H1 (cell line): Measurements from ENCODE around the gene STAC. TPM values are rescaled to one million over a fixed set of nuclear protein-coding genes. Genes with fewer than 3 reads are reported as not detected.

Experiments
- CTCF ChIA-PET: fragments of 300-600 bp; sonication (Branson Sonifier 250); formaldehyde crosslinking; loops from one replicate; lab custom pipeline; 2021; ENCODE audit not compliant: partially characterized antibody; lab: Charles Lee
- POLR2A ChIA-PET: fragments of 300-600 bp; sonication (Branson Sonifier 250); formaldehyde crosslinking; loops from one replicate; lab custom pipeline; 2021; ENCODE audit warnings: inconsistent platforms; ENCODE audit not compliant: partially characterized antibody; lab: Charles Lee
- DNase-seq, 2 experiments: peaks; one replicate each; pipeline versions ENCODE4 v3.0.0 to v3.0.0-alpha.2; 2010 to 2022; ENCODE audit warnings: low spot score in 2 of 2, low read depth in 1 of 2, mixed read lengths in 1 of 2
- FAIRE-seq: peaks from 2 replicates; lab custom pipeline; 2011; peaks lifted over from hg19 to GRCh38; lab: Jason Lieb, UNC
- H2AFZ ChIP-seq: 2 replicates; pipeline ENCODE4 v1.8.1; 2012; ENCODE audit warnings: low read length, inconsistent platforms
- H2AK5ac ChIP-seq: 2 replicates; pipeline ENCODE4 v1.6.1; 2013; ENCODE audit warnings: low read depth, low read length
- H2BK120ac ChIP-seq: replicated peaks from 2 replicates; pipeline ENCODE3; 2013; ENCODE audit warnings: low read depth, low read length, inconsistent platforms
- H2BK12ac ChIP-seq: 2 replicates; pipeline ENCODE4 v1.6.1; 2013; ENCODE audit warnings: low read depth, low read length
- H2BK15ac ChIP-seq: 2 replicates; pipeline ENCODE4 v1.6.1; 2013; ENCODE audit warnings: low read length
- H2BK20ac ChIP-seq: 2 replicates; pipeline ENCODE4 v1.6.1; 2013; ENCODE audit warnings: low read length
- H2BK5ac ChIP-seq: 2 replicates; pipeline ENCODE4 v1.6.1; 2013; ENCODE audit warnings: low read depth, low read length
- H3K14ac ChIP-seq: 2 replicates; pipeline ENCODE4 v1.6.1; 2013; ENCODE audit warnings: inconsistent platforms; ENCODE audit not compliant: insufficient read length
- H3K18ac ChIP-seq: 2 replicates; pipeline ENCODE4 v1.6.1; 2013; ENCODE audit warnings: low read length; ENCODE audit errors: extremely low read depth
- H3K23ac ChIP-seq: 2 replicates; pipeline ENCODE4 v1.6.1; 2013; ENCODE audit warnings: inconsistent platforms; ENCODE audit not compliant: insufficient read length
- H3K23me2 ChIP-seq: 2 replicates; pipeline ENCODE4 v1.6.1; 2013; ENCODE audit warnings: low read depth, low read length
- H3K27ac ChIP-seq: 2 replicates; pipeline ENCODE4 v1.6.1; 2011; ENCODE audit warnings: low read depth, low read length, inconsistent platforms
- H3K27me3 ChIP-seq, 4 experiments: replicated peaks in 1 of 4; 1 replicate in 1 of 4; 2 replicates in 3 of 4; pipeline versions ENCODE4 v1.6.1 to v1.8.1; 2011 to 2013; ENCODE audit warnings: low read length in 3 of 4, mild to moderate bottlenecking in 3 of 4, inconsistent platforms in 2 of 4, mixed read lengths in 2 of 4, moderate library complexity in 1 of 4; ENCODE audit not compliant: control insufficient read depth in 3 of 4, insufficient read depth in 3 of 4; ENCODE audit errors: extremely low read depth in 1 of 4
- H3K36me3 ChIP-seq, 4 experiments: 2 replicates each; pipeline versions ENCODE4 v1.6.1 to v1.8.1; 2011 to 2013; ENCODE audit warnings: mild to moderate bottlenecking in 4 of 4, low read length in 3 of 4, moderate library complexity in 2 of 4, control low read depth in 1 of 4, inconsistent platforms in 1 of 4; ENCODE audit not compliant: insufficient read depth in 4 of 4, control insufficient read depth in 2 of 4
- H3K4ac ChIP-seq: replicated peaks from 2 replicates; pipeline ENCODE3; 2013; ENCODE audit warnings: low read length, low read depth, mixed read lengths, inconsistent platforms; ENCODE audit not compliant: insufficient read length
- H3K4me1 ChIP-seq, 4 experiments: replicated peaks in 1 of 4; 1 replicate in 1 of 4; 2 replicates in 3 of 4; pipeline versions ENCODE4 v1.6.1 to v1.8.1; 2011 to 2013; ENCODE audit warnings: low read length in 3 of 4, inconsistent platforms in 2 of 4, mixed read lengths in 1 of 4; ENCODE audit not compliant: insufficient read depth in 4 of 4, control insufficient read depth in 3 of 4
- H3K4me2 ChIP-seq, 2 experiments: 2 replicates each; pipeline versions ENCODE4 v1.6.1 to v1.8.1; 2011 to 2013; ENCODE audit warnings: low read depth in 2 of 2, low read length in 2 of 2, control low read depth in 1 of 2, inconsistent platforms in 1 of 2, mild to moderate bottlenecking in 1 of 2; ENCODE audit not compliant: insufficient read depth in 1 of 2
- H3K4me3 ChIP-seq, 4 experiments: fragments of 200-600, 300-600 bp in 1 of 4; sonication (generic), shearing (Covaris generic), sonication (Bioruptor Twin) in 1 of 4; 2 replicates each; pipeline versions ENCODE4 v1.5.1 to v1.8.1; 2011 to 2016; ENCODE audit warnings: low read length in 4 of 4, low read depth in 3 of 4, control low read depth in 2 of 4, inconsistent platforms in 2 of 4, mild to moderate bottlenecking in 2 of 4, mixed read lengths in 1 of 4, moderate library complexity in 1 of 4; ENCODE audit not compliant: insufficient read depth in 2 of 4; ENCODE audit errors: extremely low read depth in 1 of 4
- H3K56ac ChIP-seq: replicated peaks from 2 replicates; pipeline ENCODE3; 2013; ENCODE audit warnings: low read depth, mild to moderate bottlenecking, mixed read lengths, low read length, inconsistent platforms; ENCODE audit not compliant: insufficient read length
- H3K79me1 ChIP-seq: 2 replicates; pipeline ENCODE4 v1.6.1; 2013; ENCODE audit warnings: low read depth, low read length, control low read depth
- H3K79me2 ChIP-seq, 2 experiments: 2 replicates each; pipeline versions ENCODE4 v1.6.1 to v1.8.1; 2012 to 2013; ENCODE audit warnings: low read length in 2 of 2, mild to moderate bottlenecking in 2 of 2, inconsistent platforms in 1 of 2; ENCODE audit not compliant: insufficient read depth in 2 of 2, control insufficient read depth in 1 of 2
- H3K9ac ChIP-seq, 4 experiments: replicated peaks in 1 of 4; 1 replicate in 1 of 4; 2 replicates in 3 of 4; pipeline versions ENCODE4 v1.6.1 to v1.8.1; 2011 to 2013; ENCODE audit warnings: low read depth in 3 of 4, low read length in 3 of 4, control low read depth in 2 of 4, mild to moderate bottlenecking in 2 of 4, moderate library complexity in 2 of 4, inconsistent platforms in 1 of 4; ENCODE audit errors: extremely low read depth in 1 of 4
- H3K9me3 ChIP-seq, 2 experiments: 2 replicates each; pipeline versions ENCODE4 v1.6.1 to v1.8.1; 2012 to 2013; ENCODE audit warnings: mild to moderate bottlenecking in 2 of 2, moderate library complexity in 2 of 2, control low read depth in 1 of 2, inconsistent platforms in 1 of 2, low read depth in 1 of 2, low read length in 1 of 2, mixed read lengths in 1 of 2; ENCODE audit not compliant: insufficient read depth in 2 of 2
- H4K20me1 ChIP-seq, 2 experiments: replicated peaks in 1 of 2; 2 replicates each; pipeline versions ENCODE3 to v1.8.1; 2011 to 2013; ENCODE audit warnings: inconsistent platforms in 2 of 2, low read length in 2 of 2, mild to moderate bottlenecking in 1 of 2; ENCODE audit not compliant: insufficient read depth in 2 of 2, control insufficient read depth in 1 of 2
- H4K5ac ChIP-seq: 2 replicates; pipeline ENCODE4 v1.6.1; 2013; ENCODE audit warnings: low read length, low read depth, mixed read lengths, inconsistent platforms; ENCODE audit not compliant: insufficient read length
- H4K8ac ChIP-seq: 2 replicates; pipeline ENCODE4 v1.8.0; 2013; ENCODE audit warnings: mild to moderate bottlenecking, moderate library complexity, low read length, inconsistent platforms; ENCODE audit not compliant: insufficient read depth; ENCODE audit errors: extremely low read depth
- H4K91ac ChIP-seq: replicated peaks from 2 replicates; pipeline ENCODE3; 2013; ENCODE audit warnings: low read length, mixed read lengths, inconsistent platforms; ENCODE audit not compliant: insufficient read length
- ASH2L ChIP-seq: fragments of 200-600, 300-600 bp; sonication (generic); IDR thresholded peaks from one replicate; pipeline ENCODE4 v1.7.1; 2017; ENCODE audit warnings: low read length
- CTCF ChIP-seq, 3 experiments: IDR thresholded peaks; 1 replicate in 2 of 3; 2 replicates in 1 of 3; pipeline versions ENCODE4 v1.5.1 to v1.6.1; 2011; ENCODE audit warnings: low read length in 3 of 3, mild to moderate bottlenecking in 3 of 3, inconsistent platforms in 2 of 3, low read depth in 1 of 3, moderate library complexity in 1 of 3; ENCODE audit not compliant: insufficient read depth in 1 of 3; ENCODE audit errors: control extremely low read depth in 1 of 3
- HDAC2 ChIP-seq, 2 experiments: fragments of 300-600 bp in 1 of 2; sonication (generic) in 1 of 2; IDR thresholded peaks; 2 replicates each; pipeline ENCODE4 v1.6.1; 2011 to 2012; ENCODE audit warnings: low read depth in 2 of 2, low read length in 2 of 2, mild to moderate bottlenecking in 2 of 2, moderate library complexity in 2 of 2, borderline replicate concordance in 1 of 2, inconsistent platforms in 1 of 2
- HDAC6 ChIP-seq: IDR thresholded peaks from one replicate; pipeline ENCODE4 v1.7.1; 2012; ENCODE audit warnings: low read depth, mild to moderate bottlenecking, inconsistent platforms, low read length, moderate library complexity
- NRF1 ChIP-seq: IDR thresholded peaks from 2 replicates; pipeline ENCODE4 v1.6.1; 2011; ENCODE audit warnings: mild to moderate bottlenecking, low read depth, low read length, improper control_type of control experiment
- SIRT6 ChIP-seq: IDR thresholded peaks from one replicate; pipeline ENCODE4 v1.7.1; 2012; ENCODE audit warnings: low read length, inconsistent platforms
- SIX5 ChIP-seq: IDR thresholded peaks from 2 replicates; pipeline ENCODE4 v1.6.1; 2011; ENCODE audit warnings: mild to moderate bottlenecking, low read depth, low read length
- TAF1 ChIP-seq: IDR thresholded peaks from 2 replicates; pipeline ENCODE4 v1.6.1; 2011; ENCODE audit warnings: mild to moderate bottlenecking, low read depth, low read length
- WGBS, 2 experiments: shearing (Covaris generic) in 1 of 2; methylation state at CpG; one replicate each; pipeline versions ENCODE4 v1.1.6 to v1.1.7; 2013 to 2015; ENCODE audit warnings: low lambda C conversion rate in 2 of 2, mixed read lengths in 2 of 2, inconsistent platforms in 1 of 2, low coverage in 1 of 2, missing lambda C conversion rate in 1 of 2; ENCODE audit not compliant: insufficient replicate concordance in 2 of 2, insufficient coverage in 1 of 2, insufficient read length in 1 of 2; ENCODE audit errors: extremely low coverage in 1 of 2, missing lambda C conversion rate in 1 of 2; 5-methylcytosine and 5-hydroxymethylcytosine counted together
- polyA plus RNA-seq, 7 experiments: library from polyadenylated mRNA; depleted of rRNA in 3 of 7; stranded (reverse) in 5 of 7; unstranded in 2 of 7; fragments of >200 nt in 5 of 7; fragments of 200-250 nt in 2 of 7; gene quantifications; 1 replicate in 5 of 7; 2 replicates in 1 of 7; 4 replicates in 1 of 7; pipeline versions ENCODE4 v1.2.1 to v1.2.3, GENCODE V29; 2011 to 2013; ENCODE audit warnings: missing spikeins in 2 of 7, mixed read lengths in 2 of 7
- total RNA-seq: library from RNA; stranded (reverse); fragmentation: NEBNext Ultra II Directional; extraction: Animal tissue kit (Norgen Biotek cat#: 25700); gene quantifications from 2 replicates; pipeline ENCODE4 v1.2.1, GENCODE V29; 2021
- TF ChIP-seq, protein P1 (sequence below): IDR thresholded peaks from 2 replicates; pipeline ENCODE4 v1.6.1; 2011; ENCODE audit warnings: low read length, improper control_type of control experiment

STAC gene
- total and polyA plus RNA-seq, 2 of the 8 experiments (the other 6 are each of a cell fraction or from before 2014, with no cell fraction given) = 8.0 to 18.1 TPM

- no peak overlapping the region for H3K4ac ChIP-seq
- no peaks in the 10 kb centered on the region for H3K23me2 ChIP-seq
- no peak overlapping the region for H3K4me2 ChIP-seq
- no peak overlapping the region for H2AFZ ChIP-seq
- no peak overlapping the region for H4K91ac ChIP-seq
- FAIRE-seq = no peak
- H3K79me2 ChIP-seq = no peaks in the 10 kb centered on the region
- no peak overlapping the region for H2BK12ac ChIP-seq
- H2BK20ac ChIP-seq = no peak overlapping the region
- ChIA-PET CTCF (no interaction called here), POLR2A (no interaction called here)
- no peak overlapping the region for H3K23ac ChIP-seq
- no peaks in the 10 kb centered on the region for H3K27me3 ChIP-seq
- no peak for DNase-seq
- no peak overlapping the region for H3K4me3 ChIP-seq
- WGBS, 2 experiments = 90% methylated on average over 4 of the region's 4 CpGs; no CpG with 5 or more reads in 1 of the 2 experiments
- H2AK5ac ChIP-seq = no peak overlapping the region
- H4K8ac ChIP-seq = no peak overlapping the region
- H3K27ac ChIP-seq = no peak overlapping the region
- no peak overlapping the region for H2BK5ac ChIP-seq
- H3K9ac ChIP-seq = no peak overlapping the region
- no peak overlapping the region for H3K18ac ChIP-seq
- H2BK120ac ChIP-seq = no peak overlapping the region
- H3K9me3 ChIP-seq = no peaks in the 10 kb centered on the region
- H3K36me3 ChIP-seq = peaks cover 0 to 5% (median 0%) of the 10 kb centered on the region in 4 experiments; a peak in 2 of 8 replicates
- peaks cover 0 to 2% (median 0%) of the 10 kb centered on the region in 4 experiments; a peak in 1 of 7 replicates for H3K4me1 ChIP-seq
- no peaks in the 10 kb centered on the region for H4K20me1 ChIP-seq
- H3K79me1 ChIP-seq = no peaks in the 10 kb centered on the region
- no peak overlapping the region for H3K56ac ChIP-seq
- H3K14ac ChIP-seq = no peak overlapping the region
- no peak overlapping the region for H2BK15ac ChIP-seq
- no peak overlapping the region for H4K5ac ChIP-seq
- TF ChIP-seq HDAC2 (IDR thresholded peaks at IDR 0.05; ENCODE audit: borderline replicate concordance in 1 of 2, low read depth in 2 of 2, low read length in 2 of 2) = no peak
- TF ChIP-seq SIX5 = no peak
- TF ChIP-seq NRF1 = no peak
- TF ChIP-seq ASH2L = no peak
- no peak for TF ChIP-seq CTCF (IDR thresholded peaks at IDR 0.05; ENCODE audit: control extremely low read depth in 1 of 3, insufficient read depth in 1 of 3, low read depth in 1 of 3, low read length in 3 of 3)
- TF ChIP-seq, protein P1, sequence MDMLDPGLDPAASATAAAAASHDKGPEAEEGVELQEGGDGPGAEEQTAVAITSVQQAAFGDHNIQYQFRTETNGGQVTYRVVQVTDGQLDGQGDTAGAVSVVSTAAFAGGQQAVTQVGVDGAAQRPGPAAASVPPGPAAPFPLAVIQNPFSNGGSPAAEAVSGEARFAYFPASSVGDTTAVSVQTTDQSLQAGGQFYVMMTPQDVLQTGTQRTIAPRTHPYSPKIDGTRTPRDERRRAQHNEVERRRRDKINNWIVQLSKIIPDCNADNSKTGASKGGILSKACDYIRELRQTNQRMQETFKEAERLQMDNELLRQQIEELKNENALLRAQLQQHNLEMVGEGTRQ = no peak
- no peak for TF ChIP-seq HDAC6
- no peak for TF ChIP-seq SIRT6
- no peak for TF ChIP-seq TAF1
These were observed 107.3 kb downstream of the STAC start for GRCh38 chr3:36487616-36488015.
